Lung microvascular endothelial cell (primary cell): ENCODE measurements around the gene PTPRD. TPM values are rescaled to one million over a fixed set of nuclear protein-coding genes. Genes with fewer than 3 reads are reported as not detected.

Experiments
- DNase-seq, 2 donors: peaks; one replicate each; pipeline versions ENCODE4 v3.0.0 to v3.0.0-alpha.2; 2010; ENCODE audit warnings: low read depth in 2 of 2
- total RNA-seq: library from RNA; depleted of rRNA; stranded (reverse); fragments of >200 nt; gene quantifications from 2 replicates; pipeline ENCODE4 v1.2.1, GENCODE V29; 2014

The PTPRD gene
- total RNA-seq, 1 donor from 2014 or later, result 1.2 TPM

DNA sequence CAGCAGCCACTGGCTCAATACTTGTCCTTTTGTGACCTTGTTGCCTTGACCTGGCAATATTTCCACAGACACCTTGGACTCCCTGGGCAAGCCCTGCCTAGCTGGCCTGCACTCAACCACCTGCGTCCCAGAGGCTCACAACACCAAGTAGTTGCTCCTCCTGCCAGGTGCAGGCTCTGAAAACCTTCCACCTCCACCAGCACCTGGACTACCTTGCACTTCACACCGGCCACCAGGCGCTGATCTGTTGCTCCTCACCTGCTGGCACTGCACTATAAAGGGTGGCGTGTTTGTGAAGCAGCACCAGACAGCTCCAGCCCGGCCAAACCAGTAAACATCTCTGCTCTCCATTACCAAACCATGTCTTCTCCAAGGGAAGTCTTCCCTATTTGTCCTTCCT lies 997.7 kb downstream of the PTPRD start:
- DNase-seq, result no peak

GRCh38 chr9:9614607-9615006 lies 998.2 kb downstream of the PTPRD start:
- DNase-seq, result no peak

- no peak for DNase-seq
Observed at GRCh38 chr9:9612755-9613154, 1000.0 kb downstream of the PTPRD start.

DNA sequence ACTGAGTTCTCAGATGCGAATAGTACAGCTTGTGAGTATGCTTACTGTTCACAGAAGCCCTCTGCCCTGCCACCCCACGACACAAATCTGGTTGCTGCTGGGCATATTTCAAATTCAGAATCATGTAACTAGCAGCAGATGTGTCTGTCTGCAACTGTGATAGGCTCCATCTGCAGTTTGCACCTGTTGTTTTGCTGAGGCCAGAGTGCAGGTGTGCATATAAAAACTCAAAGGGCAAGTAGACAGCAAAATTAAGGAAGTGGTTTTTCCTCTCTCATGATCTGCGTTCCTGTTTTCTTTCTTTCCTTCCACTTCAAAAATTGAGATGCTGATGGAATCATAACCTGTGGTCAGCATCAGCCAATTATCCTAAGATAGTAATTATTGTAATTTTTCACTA lies 1000.5 kb downstream of the PTPRD start:
- DNase-seq, result peak in 1 of 2 donors; percentile 10

- DNase-seq, result no peak
Observed at GRCh38 chr9:9605681-9606080, 1007.1 kb downstream of the PTPRD start.

DNA sequence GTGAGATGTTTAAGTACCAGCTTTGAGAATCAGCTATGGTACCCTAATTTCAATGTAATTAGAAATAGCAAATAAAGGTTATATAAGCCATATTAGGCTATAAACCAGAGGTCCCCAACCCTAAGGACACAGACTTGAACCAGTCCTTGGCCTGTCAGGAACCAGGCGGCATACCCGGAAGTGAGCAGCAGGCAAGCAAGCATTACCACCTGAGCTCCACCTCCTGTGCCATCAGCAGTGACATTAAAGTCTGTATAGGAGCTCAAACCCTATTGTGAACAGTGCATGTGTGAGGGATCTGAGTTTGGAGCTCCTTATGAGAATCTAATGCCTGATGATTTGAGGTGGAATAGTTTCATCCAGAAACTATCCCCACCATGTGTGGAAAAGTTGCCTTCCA lies 1009.5 kb downstream of the PTPRD start:
- no peak for DNase-seq

DNA sequence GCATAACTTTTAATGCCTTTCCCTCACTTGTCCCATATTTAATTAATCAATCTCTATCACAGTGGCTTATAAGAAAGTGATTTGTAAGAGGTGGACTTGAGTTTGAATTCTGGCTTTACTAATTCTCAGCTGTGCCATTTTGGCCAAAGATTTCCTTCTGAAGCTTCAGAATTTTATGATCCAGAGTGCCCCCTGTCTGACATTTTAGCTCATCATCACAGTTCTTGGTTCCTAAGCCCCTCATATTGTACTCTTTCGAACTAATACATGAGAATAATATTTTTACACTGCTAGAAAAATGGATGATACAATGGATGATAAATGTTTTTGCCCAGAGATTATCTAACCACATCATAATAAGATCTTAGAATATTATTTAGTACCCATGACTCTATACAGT lies 1014.1 kb downstream of the PTPRD start:
- DNase-seq, result no peak

DNA sequence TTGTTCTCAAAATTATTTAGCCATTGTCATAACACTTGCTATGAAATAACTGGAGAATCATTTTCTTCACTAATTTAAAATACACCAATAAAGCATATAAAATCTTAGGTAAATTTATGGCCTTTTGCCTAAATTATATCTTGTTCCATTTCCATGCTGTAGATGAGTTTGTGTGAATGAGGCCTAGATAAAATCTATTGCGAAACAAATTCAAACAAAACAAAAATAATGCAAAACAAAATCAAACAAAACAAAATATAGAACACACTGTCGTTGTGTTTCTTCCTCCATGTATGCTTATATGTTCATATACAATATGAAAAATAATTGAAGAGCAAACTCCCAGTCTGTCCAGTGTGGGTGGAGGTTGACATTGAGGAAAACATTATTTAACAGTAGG lies 1020.7 kb downstream of the PTPRD start:
- no peak for DNase-seq

DNA sequence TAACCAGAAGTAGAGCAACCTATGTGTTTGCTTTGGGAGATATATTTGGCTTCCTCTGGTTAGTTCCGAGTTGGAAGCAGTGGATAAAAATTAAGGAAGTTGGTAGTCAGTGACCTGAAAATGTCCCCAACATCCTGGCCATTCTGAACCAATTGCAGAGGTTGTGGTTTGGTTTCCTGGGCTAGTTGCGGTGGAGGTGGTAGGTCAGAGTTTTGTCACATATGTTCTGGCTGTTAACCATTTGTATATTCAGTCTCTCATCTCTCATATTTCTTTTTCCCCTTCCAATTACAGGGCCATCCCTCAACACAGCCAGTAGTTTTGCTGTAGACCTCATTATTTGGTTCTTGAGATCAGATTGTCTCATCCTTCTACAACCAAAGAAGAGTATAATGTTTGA lies 1026.9 kb downstream of the PTPRD start:
- DNase-seq, result no peak

DNA sequence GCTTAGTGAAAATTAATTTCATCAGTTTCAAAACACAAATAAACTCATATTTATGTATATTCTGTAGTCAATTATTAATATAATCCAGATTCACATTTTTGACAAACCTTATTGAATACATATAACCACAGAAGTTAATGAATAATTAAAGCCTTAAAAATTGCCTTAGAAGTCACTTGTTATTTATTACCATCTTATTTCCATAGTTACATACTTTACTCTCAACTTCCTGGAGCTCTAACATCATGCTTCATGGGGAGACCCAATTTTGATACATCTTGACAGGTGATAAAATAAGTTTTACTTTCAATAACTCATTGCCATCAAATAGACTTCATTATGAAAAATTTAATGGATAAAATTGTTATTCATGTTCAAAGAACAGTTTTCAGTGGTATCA lies 1038.7 kb downstream of the PTPRD start:
- DNase-seq, result no peak

DNA sequence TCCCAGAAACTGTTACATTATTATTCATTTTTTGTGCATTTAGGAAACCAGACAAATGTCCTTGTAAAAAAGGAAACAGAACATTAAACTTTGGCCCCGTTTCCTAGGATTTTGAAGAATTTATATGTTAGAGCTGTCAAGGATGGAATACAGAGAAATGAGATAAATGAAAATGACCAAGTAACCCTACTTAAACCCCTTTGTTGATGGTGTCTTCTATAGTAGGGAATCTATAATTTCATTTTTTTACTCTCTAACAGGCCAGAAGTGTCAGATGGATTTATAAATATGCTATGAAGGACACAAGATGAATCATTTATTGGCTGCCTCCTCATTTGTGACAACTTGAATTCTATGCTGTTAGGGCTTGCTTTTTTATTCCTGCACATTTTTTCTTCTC lies 1047.1 kb downstream of the PTPRD start:
- no peak for DNase-seq

DNA sequence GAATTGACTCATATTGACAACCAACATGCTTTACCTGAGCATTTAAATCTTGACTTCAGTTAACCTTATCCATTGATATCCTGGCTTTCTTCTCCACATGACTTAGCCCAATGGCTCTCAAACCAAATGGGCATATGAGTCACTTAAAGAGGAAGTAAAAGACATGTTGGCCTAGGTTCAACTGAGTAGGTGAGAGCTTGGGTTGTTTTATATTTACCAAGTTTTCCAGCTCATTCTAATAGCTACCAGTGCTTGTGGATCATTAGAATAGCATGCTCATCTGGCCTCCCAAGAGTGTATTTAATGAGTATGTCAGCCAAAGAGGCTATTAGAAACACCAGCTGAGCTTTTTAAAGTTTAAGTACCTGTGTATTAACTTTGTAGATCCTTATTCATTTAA lies 1049.0 kb downstream of the PTPRD start:
- DNase-seq, result no peak

DNA sequence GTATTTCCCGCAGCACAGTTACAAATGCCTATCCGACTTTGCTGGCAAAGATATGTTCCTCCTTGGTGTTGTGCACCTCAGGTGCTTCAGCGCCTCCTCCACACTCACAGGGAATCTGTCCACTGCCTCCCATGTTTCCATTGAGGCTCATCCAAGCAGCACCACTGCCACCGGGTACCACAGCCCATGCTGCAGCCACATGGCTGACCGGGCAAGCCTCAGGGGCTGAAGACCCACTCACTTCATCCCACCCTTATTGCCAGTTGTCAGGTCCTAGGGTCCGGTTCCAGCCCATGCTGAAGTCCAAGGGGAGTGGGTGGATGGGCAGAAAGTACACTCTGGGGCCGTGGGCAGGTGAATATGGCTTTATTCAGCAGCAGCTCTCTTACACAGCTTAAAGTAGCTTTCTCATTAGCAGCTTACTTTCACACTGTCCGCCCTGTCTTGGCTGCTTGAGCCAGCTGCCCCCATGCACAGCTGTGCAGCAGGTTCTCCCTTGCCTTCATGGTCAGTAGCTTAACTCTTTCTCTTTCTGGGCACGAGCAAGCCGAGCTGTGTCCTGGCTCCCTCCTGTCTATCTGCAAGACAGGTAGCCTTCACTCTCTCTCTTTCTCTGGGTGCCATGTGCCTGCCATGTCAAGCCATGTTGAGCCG lies 1052.3 kb downstream of the PTPRD start:
- DNase-seq, result no peak

DNA sequence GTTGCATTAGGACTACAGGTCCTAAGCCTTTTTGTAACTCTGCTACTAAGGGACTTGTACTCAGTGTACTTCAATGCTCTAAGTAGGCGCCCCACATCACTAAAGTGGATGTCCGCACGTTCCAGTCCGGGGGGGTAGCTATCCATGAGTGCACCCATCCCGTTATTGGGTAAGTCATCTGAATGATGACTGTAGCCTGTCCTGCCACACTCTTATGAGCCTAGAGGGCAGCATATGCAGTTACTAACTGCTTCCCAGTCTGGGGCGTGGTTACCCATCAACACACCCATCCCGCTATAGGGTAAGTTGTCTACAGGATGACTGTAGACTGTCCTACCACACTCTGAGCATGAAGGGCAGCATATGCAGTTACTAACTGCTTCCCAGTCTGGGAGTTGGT lies 1053.9 kb downstream of the PTPRD start:
- DNase-seq, result no peak

- peak in 1 of 2 donors; percentile 3 for DNase-seq
Observed at GRCh38 chr9:9557804-9558334, 1054.9 kb downstream of the PTPRD start.

DNA sequence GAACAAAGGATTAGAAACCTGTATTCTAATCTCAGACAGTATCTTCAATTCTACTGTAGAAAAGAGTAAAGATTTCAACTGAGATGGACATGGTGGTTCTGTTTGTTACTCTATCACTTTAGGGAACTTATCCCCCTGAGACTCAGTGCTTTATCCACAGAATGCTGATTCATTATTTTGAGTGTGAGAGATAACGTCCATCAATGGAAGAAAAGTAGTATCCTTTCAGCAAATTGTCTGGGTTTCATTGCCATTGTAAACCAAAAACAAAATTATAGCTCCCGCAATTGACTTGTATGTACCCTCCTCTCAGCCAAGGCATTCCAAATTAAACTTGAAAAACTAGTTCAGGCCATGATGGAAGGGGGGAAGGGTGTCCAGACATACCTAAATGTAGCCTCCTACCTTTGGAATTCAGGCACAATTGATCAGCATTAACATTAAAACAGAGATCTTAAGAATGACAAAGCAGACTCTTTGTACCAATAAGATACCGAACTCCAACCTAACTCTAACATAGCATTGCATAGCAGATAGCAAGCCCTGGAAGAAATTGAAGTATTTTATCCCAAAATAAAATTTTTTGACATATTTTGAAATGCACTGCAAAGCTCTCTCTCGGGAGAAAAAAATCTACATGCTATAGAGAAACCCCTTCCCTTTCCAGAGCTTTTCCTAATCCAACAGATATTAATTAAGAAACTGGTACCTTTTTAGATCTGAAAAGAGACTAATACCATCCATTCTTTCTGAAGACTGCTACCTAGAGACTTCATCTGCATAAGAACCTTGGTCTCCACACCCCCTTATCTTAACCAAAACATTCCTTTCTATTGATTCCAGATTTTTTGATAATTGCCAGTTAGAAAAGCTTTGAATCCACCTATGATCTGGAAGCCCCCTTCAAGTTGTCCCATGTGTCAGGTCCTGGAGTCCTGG lies 1055.7 kb downstream of the PTPRD start:
- DNase-seq, result no peak

GRCh38 chr9:9552665-9553064 lies 1060.1 kb downstream of the PTPRD start:
- DNase-seq, result no peak

GRCh38 chr9:9538766-9539165 lies 1074.0 kb downstream of the PTPRD start:
- DNase-seq, result no peak

DNA sequence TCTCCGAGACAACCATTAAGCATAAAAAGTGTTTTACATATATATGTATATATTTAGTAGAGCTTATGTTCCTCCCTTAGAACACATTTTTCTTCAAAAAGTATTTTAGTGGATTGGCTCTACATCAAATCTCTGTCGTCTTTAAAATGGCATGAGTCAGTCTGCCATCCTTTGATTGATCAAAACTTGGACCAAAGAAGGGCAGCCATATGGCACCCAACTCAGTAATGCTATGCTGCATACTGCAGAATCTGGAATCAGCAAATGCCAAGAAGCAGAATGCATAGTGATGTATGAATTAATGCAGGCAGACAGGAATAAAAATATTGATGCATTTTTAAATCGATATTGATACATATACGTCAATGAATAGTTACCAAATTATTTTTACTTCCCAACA lies 1074.4 kb downstream of the PTPRD start:
- no peak for DNase-seq

DNA sequence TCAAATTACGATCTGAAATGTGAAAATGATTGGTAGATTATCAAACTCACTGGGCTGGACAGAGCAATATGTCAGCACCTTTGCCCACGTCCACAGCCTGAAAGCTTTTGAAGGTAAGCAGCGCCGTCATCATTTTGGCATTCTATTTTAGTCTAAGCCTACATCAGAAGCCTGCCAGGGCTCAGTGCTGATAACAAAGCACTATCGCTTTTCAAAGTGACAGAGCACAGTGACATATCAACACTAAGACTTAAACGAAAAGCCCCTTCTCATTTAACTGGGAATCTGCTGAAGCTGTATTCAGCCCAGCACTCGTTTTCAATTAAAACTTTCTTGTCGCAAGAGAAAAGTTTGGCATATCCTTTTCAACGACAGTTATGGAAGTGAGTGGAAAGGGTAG lies 1076.3 kb downstream of the PTPRD start:
- DNase-seq, result no peak

GRCh38 chr9:9523476-9524139 lies 1089.2 kb downstream of the PTPRD start:
- DNase-seq, result no peak

DNA sequence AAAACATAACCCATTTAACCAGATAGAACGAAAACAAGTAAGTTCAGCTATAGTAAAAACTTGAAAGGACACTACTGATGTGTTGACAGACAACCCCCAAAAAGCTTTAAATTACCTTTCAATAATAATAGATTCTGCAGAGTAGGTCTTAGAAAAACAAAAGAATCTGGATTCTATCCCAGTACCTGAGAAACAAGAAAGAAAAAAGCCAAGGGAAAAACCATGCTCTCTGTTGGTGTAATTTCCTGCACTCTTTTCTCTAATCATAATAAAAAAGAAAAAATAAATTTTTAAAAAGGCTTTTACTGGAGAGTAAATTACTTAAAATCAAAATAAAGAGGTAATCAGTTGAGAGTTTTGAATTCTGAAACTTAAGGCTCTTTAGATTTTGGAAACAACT lies 1090.4 kb downstream of the PTPRD start:
- DNase-seq, result no peak
